Activated CD4-positive, alpha-beta T cell treated with anti-CD3 and anti-CD28 coated beads, Interleukin-2, Interleukin-4, amounts not matched to agents 100 ng/mL and 50 ng/mL, durations not matched to agents 16 hours and 8 hours (primary cell): ENCODE data around the gene CEP170.

Experiments used
- DNase-seq: peaks from one replicate; pipeline ENCODE4 v3.0.0-alpha.2; 2020; ENCODE audit warnings: low spot score

CEP170 gene

GRCh38 chr1:243267914-243268653 lies 13.0 kb upstream of the CEP170 start:
- DNase-seq, result no peak

- no peak for DNase-seq
These were observed 12.4 kb upstream of the CEP170 start for GRCh38 chr1:243267471-243267880.

- no peak for DNase-seq
These were observed 11.2 kb upstream of the CEP170 start for GRCh38 chr1:243266231-243266630.

GRCh38 chr1:243264717-243265116 lies 9.6 kb upstream of the CEP170 start:
- peak; percentile 49 for DNase-seq

- DNase-seq, result no peak
These were observed 6.3 kb upstream of the CEP170 start for GRCh38 chr1:243261390-243261789.

- DNase-seq, result no peak
These were observed 5.3 kb upstream of the CEP170 start for GRCh38 chr1:243260221-243260880.

GRCh38 chr1:243258731-243259130 lies 3.6 kb upstream of the CEP170 start:
- DNase-seq, result no peak

- DNase-seq, result no peak
These were observed 2.1 kb upstream of the CEP170 start for GRCh38 chr1:243257189-243257588.

- DNase-seq, result no peak
These were observed 1.5 kb upstream of the CEP170 start for GRCh38 chr1:243256590-243256989.

GRCh38 chr1:243255791-243256512 lies 871 bp upstream of the CEP170 start, which contains the start of gene SDCCAG8:
Gene SDCCAG8 (plus strand): TSS chr1:243256041. CDS start chr1:243256174, 133 bp downstream.
- peak; percentile 99 for DNase-seq

- peak; percentile 59 for DNase-seq
These were observed 701 bp downstream of the CEP170 start for GRCh38 chr1:243254233-243254926.

GRCh38 chr1:243253926-243254232 lies 1.2 kb downstream of the CEP170 start:
- DNase-seq, result no peak

- DNase-seq, result no peak
These were observed 1.7 kb downstream of the CEP170 start for GRCh38 chr1:243253211-243253925.

- DNase-seq, result no peak
These were observed 3.5 kb downstream of the CEP170 start for GRCh38 chr1:243251539-243251938.

GRCh38 chr1:243250102-243250501 lies 5.0 kb downstream of the CEP170 start:
- DNase-seq, result no peak

- no peak for DNase-seq
These were observed 5.9 kb downstream of the CEP170 start for GRCh38 chr1:243249214-243249613.

- no peak for DNase-seq
These were observed 7.2 kb downstream of the CEP170 start for GRCh38 chr1:243247901-243248300.

- no peak for DNase-seq
These were observed 8.2 kb downstream of the CEP170 start for GRCh38 chr1:243246916-243247315.

GRCh38 chr1:243244432-243244841 lies 10.6 kb downstream of the CEP170 start:
- DNase-seq, result no peak

GRCh38 chr1:243236604-243237252 lies 18.4 kb downstream of the CEP170 start:
- no peak for DNase-seq

GRCh38 chr1:243234978-243235647 lies 20.0 kb downstream of the CEP170 start:
- DNase-seq, result no peak
